ENCODE data around the gene ABCC5.

GRCh38 chr3:183951459-183951858 lies 66.2 kb downstream of the ABCC5 start:
- TF ChIP-seq, protein P1, sequence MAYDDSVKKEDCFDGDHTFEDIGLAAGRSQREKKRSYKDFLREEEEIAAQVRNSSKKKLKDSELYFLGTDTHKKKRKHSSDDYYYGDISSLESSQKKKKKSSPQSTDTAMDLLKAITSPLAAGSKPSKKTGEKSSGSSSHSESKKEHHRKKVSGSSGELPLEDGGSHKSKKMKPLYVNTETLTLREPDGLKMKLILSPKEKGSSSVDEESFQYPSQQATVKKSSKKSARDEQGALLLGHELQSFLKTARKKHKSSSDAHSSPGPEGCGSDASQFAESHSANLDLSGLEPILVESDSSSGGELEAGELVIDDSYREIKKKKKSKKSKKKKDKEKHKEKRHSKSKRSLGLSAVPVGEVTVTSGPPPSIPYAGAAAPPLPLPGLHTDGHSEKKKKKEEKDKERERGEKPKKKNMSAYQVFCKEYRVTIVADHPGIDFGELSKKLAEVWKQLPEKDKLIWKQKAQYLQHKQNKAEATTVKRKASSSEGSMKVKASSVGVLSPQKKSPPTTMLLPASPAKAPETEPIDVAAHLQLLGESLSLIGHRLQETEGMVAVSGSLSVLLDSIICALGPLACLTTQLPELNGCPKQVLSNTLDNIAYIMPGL (CRISPR knock-in tag; IDR thresholded peaks at IDR 0.05): no peak
- TF ChIP-seq, protein P2, sequence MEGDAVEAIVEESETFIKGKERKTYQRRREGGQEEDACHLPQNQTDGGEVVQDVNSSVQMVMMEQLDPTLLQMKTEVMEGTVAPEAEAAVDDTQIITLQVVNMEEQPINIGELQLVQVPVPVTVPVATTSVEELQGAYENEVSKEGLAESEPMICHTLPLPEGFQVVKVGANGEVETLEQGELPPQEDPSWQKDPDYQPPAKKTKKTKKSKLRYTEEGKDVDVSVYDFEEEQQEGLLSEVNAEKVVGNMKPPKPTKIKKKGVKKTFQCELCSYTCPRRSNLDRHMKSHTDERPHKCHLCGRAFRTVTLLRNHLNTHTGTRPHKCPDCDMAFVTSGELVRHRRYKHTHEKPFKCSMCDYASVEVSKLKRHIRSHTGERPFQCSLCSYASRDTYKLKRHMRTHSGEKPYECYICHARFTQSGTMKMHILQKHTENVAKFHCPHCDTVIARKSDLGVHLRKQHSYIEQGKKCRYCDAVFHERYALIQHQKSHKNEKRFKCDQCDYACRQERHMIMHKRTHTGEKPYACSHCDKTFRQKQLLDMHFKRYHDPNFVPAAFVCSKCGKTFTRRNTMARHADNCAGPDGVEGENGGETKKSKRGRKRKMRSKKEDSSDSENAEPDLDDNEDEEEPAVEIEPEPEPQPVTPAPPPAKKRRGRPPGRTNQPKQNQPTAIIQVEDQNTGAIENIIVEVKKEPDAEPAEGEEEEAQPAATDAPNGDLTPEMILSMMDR (IDR thresholded peaks at IDR 0.05): no peak
- TF ChIP-seq RELA (CRISPR knock-in tag; IDR thresholded peaks at IDR 0.05; ENCODE audit: borderline replicate concordance): no peak

All from WTC11 (cell line).